ENCODE measurements around the gene PRKCA.

PRKCA gene

GRCh38 chr17:66300956-66301355, 1.5 kb upstream of the PRKCA start:
- H3K4me3 ChIP-seq (ENCODE audit: control insufficient read depth, low read depth, low read length), result no peak overlapping the region
- TF ChIP-seq CTCF (conservative IDR thresholded peaks at IDR 0.05; ENCODE audit: control insufficient read depth, insufficient read depth, low read depth, low read length), result no peak

GRCh38 chr17:66301367-66301863, 998 bp upstream of the PRKCA start:
- peak overlapping the region; percentile 73 for H3K4me3 ChIP-seq (ENCODE audit: control insufficient read depth, low read depth, low read length)
- no peak for DNase-seq (ENCODE audit: low read depth)
- no peak for TF ChIP-seq CTCF (conservative IDR thresholded peaks at IDR 0.05; ENCODE audit: control insufficient read depth, insufficient read depth, low read depth, low read length)

More at GRCh38 chr17:66300956-66301355, 1.5 kb upstream of the PRKCA start:
- no peak for DNase-seq (ENCODE audit: low read depth)

GRCh38 chr17:66302761-66303626, 581 bp downstream of the PRKCA start:
- no peak for TF ChIP-seq CTCF (conservative IDR thresholded peaks at IDR 0.05; ENCODE audit: control insufficient read depth, insufficient read depth, low read depth, low read length)
- DNase-seq (ENCODE audit: low read depth), result peak; percentile 41
- H3K4me3 ChIP-seq (ENCODE audit: control insufficient read depth, low read depth, low read length), result peak overlapping the region; percentile 78

- no peak for TF ChIP-seq CTCF (conservative IDR thresholded peaks at IDR 0.05; ENCODE audit: control insufficient read depth, insufficient read depth, low read depth, low read length)
- DNase-seq (ENCODE audit: low read depth), result no peak
Observed at GRCh38 chr17:66304304-66305174, 2.1 kb downstream of the PRKCA start.

GRCh38 chr17:66306446-66306845, 4.0 kb downstream of the PRKCA start:
- no peak overlapping the region for H3K4me3 ChIP-seq (ENCODE audit: control insufficient read depth, low read depth, low read length)
- TF ChIP-seq CTCF (conservative IDR thresholded peaks at IDR 0.05; ENCODE audit: control insufficient read depth, insufficient read depth, low read depth, low read length), result no peak
- DNase-seq (ENCODE audit: low read depth), result peak; percentile 55

More at GRCh38 chr17:66304304-66305174, 2.1 kb downstream of the PRKCA start:
- H3K4me3 ChIP-seq (ENCODE audit: control insufficient read depth, low read depth, low read length), result peak overlapping the region; percentile 78

- no peak for TF ChIP-seq CTCF (conservative IDR thresholded peaks at IDR 0.05; ENCODE audit: control insufficient read depth, insufficient read depth, low read depth, low read length)
- no peak overlapping the region for H3K4me3 ChIP-seq (ENCODE audit: control insufficient read depth, low read depth, low read length)
Observed at GRCh38 chr17:66307257-66307656, 4.8 kb downstream of the PRKCA start.

More at GRCh38 chr17:66307257-66307656, 4.8 kb downstream of the PRKCA start:
- DNase-seq (ENCODE audit: low read depth), result no peak
